Dedifferentiated amniotic fluid mesenchymal stem cell (primary cell): ENCODE results near the gene DIP2C.
"Not testable (repeated sequence)": the region's sequence is repeated elsewhere in the genome, so short reads cannot be mapped to it uniquely, and the experiment has no call there.

Experiments
- DNase-seq: peaks from one replicate; pipeline ENCODE4 v3.0.0-alpha.2; 2016; ENCODE audit errors: extremely low spot score

DIP2C gene

DNA sequence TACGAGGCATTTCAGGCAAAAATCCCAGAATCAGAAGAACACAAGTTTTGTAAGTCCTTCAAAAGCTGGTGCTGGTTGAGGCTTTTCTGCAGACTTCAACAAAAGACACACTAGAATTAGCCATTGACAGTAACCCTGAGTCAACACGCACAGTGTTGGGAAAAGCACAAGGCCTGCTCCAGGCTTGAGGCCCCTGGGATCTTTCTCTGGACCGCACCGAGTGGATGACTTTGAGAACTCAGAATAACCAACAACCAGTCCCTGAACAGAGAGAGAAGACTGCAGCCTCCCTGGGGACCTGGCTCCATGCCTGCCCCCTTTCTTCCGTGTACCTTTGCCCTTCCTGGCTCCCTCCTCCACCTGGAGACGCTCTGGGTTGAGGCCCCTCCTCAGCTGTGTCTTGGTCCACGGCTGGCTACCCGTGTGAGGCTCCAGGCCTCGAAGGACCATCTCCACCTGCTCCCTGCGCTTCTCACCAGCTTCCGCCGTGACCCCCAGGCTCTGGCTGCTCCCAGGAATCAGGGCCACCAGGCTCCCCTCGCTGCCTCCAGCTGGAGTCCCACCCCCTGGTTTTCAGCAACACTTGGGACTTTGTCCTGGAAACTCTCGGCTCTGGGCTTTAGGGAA, 28.4 kb downstream of the DIP2C start:
- no peak for DNase-seq

DNA sequence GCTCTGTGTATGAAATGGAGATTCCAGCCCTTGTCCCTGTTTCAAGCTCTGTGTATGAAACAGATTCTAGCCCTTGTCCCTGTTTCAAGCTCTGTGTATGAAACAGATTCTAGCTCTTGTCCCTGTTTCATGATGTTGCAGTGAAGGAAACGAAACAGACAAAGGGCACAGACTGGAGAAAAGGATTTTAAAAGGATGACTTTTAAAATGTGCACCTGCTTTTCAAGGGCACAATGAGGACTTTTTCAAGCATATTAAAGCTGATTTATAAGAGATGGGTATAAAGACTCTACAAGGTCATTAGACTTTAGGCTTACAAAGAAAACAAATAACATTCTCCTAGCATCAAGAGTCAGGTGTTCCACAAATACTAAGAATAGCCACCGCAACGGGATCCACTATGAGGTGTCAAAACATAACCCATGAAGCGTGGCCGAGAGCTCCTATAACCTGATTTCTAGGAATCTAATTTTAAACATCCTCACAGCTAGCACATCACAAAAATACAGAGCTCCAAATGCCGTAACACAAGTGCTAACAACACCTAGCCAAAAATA, 29.0 kb downstream of the DIP2C start:
- DNase-seq: no peak

DNA sequence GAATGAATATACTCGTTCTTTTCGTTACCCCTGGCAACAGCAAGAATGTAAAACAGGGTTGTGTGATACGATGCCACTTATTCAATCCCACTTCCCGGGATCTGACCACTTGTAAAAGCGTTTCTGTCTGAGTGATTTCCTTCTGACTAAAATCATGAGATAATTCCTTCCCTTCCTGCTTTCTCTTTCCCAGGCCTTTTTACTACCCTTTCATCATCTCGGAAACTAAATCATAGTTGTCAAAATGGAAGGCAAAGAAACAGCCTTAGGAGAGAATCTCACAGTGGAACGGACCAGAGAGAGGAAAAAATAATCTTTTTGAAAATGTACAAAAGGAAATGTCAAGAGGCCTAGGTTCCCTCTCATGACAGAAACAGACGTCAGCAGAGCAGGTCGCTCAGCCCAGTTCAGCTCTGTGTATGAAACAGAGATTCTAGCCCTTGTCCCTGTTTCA, 29.8 kb downstream of the DIP2C start:
- peak; percentile 70 for DNase-seq

DNA sequence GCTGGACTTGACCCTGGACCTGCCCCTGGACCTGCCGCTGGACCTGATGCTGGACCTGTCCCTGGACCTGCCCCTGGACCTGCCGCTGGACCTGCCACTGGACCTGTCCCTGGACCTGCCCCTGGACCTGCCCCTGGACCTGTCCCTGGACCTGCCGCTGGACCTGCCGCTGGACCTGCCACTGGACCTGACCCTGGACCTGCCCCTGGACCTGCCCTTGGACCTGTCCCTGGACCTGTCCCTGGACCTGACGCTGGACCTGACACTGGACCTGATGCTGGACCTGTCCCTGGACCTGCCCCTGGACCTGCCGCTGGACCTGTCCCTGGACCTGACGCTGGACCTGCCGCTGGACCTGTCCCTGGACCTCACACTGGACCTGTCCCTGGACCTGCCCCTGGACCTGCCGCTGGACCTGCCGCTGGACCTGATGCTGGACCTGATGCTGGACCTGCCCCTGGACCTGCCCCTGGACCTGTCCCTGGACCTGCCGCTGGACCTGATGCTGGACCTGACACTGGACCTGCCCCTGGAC, 31.6 kb downstream of the DIP2C start:
- not testable (repeated sequence) for DNase-seq

DNA sequence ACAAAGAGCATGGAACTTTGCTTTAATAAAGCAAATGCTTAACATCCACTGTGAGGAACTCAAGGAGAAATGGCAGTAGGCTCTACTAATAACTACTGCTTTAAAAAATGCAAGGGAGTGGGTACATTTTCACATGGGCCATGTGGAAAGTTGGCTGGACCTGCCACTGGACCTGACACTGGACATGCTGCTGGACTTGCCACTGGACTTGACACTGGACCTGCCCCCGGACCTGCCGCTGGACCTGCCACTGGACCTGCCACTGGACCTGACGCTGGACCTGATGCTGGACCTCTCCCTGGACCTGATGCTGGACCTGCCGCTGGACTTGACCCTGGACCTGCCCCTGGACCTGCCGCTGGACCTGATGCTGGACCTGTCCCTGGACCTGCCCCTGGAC, 32.6 kb downstream of the DIP2C start:
- DNase-seq: no peak

DNA sequence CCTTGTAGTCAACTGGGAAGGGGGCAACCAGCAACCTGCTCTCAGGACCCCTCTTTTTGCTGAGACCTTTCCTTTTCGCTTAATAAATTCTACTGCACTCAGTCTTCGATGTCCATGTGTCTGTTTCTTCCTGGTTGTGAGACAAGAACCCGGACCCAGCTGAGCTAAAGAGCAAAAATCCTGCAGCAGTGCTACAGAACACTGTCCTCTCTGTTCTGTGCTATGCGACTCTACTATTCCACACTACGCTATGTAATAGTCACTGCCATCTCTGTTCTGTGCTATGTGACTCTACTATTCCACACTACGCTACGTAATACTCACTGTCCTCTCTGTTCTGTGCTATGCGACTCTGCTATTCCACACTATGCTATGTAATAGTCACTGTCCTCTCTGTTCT, 34.3 kb downstream of the DIP2C start:
- no peak for DNase-seq

DNA sequence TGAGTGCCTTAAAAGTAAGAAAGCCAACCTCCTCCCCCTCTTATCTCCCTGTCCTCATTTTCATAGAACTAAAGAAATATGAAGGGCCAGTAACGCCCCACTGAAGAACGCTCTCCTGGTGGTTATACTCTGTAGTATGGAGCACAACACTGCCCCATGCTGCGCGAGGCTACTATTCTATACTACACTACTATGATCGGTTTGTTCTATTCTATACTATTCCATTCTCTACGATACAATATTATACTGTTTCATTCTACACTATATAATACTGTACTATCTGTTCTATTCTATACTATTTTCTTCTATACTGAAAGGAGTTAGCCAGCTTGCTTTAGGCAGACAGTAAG, 34.8 kb downstream of the DIP2C start:
- DNase-seq: no peak

DNA sequence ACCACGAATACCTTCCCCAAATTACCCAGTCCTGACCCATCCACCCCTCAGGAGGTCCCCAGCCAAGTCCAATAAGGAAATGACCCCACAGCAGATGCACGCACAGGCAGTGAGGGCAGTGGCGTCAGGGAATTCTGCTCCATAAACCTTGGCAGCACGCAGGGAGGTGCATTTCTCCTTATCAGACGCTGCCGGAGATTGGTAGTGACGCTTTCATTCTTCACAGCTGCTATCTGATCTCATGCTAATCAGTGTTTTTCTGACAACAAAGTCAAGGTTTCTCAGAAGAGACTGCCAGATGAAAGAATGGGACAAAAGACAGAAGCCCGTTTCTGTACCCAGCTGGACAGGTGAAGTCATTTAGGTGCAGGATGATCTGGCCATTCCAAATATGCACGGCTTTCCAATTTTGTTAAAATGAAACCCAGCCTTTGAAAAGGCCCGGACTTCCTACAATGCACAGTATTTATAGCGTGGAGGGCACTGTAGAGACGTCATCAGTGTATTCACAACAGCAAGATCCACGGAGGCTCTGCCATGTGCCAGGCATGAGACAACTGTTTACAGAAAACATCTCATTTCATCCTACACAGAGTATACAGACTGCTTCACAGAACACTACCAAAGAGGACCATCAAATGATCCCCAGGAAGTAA, 35.3 kb downstream of the DIP2C start:
- DNase-seq: no peak

DNA sequence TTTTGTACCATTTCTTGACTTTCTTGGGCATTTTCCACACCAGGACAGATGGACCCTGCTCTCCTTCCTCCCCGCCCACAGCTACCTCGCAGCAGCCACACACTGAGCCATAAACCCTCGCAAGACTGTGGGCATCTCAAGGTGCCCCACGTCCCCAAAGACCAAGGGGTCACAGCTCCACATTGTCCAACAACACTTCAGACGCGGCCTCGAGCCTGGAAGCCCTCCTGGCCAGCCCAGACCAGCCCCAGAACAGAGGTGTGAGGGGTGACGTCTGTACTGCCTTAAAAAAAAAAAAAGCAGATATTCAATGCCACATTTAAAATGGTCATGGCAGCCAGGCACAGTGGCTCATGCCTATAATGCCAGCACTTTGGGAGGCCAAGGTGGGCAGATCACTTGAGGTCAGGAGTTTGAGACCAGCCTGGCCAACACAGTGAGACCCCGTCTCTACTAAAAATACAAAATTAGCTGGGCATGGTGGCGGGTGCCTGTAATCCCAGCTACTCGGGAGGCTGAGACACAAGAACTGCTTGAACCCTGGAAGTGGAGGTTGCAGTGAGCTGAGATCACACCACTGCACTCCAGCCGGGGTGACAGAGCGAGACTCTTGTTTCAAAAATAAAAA, 36.5 kb downstream of the DIP2C start:
- DNase-seq: not testable (repeated sequence)

DNA sequence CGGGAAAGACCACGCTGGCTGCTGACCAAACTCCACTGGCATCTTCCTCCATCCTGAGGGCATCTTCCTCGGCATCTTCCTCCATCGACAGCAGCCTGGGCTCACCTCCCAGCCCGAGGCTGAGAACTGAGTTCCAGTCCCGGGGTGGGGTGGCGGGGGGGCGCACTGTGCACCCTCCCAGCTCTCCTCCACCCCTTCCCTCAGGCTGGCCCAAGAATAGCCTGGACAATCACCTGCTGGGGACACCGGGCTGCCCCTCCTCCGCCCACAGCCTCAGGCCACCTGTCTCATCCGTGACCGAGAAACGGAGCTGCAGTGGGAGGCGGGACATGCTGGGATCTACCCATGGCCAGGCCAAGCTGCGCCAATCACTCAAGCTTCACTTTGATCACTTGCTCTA, 37.2 kb downstream of the DIP2C start:
- no peak for DNase-seq

DNA sequence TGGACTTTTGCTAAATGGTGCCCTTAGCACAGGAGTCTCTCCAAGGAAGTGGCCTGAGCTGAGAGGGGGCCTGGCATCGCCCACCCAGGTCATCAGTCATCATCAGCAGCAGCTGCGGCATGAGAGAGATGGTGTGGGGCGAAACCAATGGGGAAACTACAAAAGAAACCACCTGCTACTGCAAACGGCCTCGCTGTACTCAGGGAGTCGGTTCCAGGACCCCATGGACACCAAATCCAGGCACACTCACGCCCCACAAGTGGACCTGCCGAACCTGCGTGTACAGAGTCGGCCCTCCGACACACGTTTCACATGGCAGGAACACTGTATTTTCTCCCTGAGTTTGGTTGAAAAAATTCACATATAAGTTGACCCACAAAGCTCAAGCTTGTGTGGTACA, 37.8 kb downstream of the DIP2C start:
- no peak for DNase-seq

DNA sequence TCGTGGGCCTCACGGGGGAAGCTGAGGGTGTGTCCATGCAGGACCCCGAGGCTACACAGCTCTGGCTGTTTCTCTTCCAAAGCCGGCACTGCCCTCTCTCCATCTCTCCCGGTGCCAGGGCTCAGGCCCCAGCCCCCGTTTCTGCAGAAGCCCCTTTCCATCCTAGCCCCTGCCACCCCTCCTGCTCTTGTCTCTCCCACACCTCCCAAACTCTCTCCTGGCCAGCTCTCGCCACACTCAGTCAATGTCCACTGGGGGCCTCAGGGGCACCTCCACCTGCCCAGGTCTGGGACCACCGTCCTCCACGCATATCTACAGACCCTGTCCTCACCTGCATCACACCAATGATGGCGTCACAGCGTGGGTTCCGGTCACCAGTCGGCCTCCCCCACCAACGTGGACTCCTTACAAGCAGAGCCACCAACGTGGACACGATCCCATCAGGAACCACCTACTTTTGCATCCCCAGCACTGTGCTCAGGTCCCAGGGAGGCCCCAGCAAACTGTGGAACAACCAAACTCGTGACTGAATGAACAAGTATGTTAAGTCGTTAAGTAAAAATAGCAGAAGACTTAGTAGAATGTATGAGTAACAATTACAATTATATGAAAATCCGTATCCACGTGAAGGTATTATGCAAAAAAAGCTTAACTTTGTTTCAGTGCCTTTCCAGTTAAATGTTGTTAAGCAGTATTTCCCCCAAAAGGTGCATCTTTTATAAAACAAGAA, 38.4 kb downstream of the DIP2C start:
- DNase-seq: no peak

DNA sequence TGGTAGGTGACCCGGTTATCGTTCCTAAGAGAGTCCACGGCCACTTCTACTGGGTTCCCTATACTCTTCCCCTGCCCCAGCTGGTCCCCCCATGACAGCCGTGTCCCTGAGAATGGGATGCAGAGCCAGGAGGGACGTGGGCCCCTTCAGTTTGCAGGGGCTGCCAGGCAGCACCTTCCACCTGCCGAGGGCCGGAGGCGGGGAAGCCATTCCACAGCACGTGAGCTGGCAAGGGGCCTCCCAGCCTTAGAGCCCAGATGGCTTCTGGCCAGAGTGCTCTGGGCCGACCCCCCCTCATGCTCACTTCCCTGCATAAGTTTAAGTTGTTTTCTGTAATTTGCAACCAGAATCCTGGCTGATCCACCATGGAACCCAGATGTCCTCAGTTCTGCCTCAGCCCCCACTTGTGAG, 39.0 kb downstream of the DIP2C start:
- no peak for DNase-seq

DNA sequence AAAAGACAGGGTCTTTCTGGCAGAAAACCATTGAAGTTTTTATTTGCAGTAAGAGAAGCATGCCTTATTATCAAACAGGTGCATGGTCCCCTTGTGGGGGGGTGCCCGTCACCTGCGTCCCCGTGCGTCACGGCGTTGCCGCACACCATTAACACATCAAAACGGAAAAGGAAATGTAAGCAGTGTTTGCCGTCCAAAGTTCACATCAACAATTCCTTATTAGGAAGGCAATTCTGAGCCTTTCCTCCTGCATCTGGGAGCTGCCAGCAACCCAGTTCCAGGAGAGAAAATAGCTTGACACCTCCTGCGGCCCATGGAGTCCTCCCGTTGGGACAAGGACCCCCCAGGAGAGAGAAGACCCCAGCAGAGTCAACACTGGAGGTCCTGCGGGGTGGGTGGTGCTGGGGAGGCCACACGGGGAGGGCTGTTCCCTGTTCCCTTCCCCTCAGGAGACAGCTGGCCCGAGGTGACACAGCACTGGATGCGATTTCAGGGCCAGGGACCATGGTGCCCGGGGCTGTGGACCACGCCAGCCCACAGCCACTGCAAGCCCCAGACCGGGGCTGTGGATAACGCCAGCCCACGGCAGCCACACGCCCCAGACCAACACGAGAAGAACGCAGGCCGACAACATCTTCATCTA, 39.5 kb downstream of the DIP2C start:
- DNase-seq: no peak

DNA sequence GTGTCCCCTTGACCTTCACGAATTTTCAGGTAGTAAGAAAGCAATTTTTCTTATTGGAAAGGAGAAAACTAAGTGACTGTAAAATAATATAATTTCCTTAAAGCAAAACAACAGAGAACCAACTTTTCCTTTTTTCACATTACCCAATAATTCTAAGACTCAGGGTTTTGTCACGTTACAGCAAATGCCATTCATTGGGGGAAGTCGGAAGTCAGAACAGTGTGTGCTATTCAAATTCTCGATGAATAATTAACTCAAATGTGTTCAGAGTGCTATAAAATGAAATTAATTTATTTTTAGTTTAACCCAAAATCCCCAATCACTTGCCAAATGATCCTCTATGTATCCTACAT, 40.0 kb downstream of the DIP2C start:
- DNase-seq: no peak

DNA sequence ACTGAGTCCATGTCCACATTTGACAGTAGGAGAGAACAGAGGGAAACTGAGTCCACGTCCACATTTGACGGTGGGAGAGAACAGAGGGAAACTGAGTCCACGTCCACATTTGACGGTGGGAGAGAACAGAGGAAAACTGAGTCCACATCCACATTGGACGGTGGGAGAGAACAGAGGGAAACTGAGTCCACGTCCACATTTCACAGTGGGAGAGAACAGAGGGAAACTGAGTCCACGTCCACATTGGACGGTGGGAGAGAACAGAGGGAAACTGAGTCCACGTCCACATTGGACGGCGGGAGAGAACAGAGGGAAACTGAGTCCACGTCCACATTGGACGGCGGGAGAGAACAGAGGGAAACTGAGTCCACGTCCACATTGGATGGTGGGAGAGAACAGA, 42.4 kb downstream of the DIP2C start:
- not testable (repeated sequence) for DNase-seq

DNA sequence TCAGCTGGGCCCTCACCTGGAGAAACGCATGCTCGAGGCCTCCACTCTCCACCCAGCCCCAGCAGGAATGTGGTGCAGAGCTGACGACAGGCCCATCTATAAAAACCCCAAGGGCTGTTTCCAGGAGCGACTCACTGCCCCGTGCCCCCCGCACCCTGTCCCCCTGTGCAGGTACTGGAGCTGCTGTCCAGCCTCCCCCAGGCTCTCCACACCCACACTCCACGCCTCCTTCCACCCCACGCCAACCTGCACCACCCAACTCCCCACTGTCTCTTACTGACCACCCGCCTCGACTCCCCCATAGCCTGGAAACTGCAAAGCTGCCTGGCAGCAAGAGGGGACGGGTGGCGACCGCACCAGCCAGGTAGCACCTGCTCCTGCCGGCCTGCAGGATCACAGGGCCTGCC, 43.3 kb downstream of the DIP2C start:
- no peak for DNase-seq

DNA sequence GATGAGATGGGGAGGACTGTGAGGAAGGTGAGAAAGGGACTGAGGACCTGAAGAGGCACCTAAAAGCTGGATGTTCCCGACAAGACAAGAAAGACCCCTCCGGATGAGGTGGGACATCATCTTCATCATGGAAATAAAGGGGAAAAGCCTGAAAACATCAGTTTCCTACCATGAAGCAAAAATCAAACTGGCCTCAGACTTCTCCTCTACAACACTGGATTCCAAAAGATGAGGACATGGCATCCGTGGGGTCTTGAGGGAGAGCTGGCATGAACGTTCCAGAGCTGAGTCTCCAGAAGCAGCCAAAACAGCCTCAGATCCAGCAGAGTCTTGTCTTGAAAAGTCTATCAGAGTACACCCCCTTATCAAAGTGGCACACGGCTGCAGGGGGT, 44.5 kb downstream of the DIP2C start:
- no peak for DNase-seq

DNA sequence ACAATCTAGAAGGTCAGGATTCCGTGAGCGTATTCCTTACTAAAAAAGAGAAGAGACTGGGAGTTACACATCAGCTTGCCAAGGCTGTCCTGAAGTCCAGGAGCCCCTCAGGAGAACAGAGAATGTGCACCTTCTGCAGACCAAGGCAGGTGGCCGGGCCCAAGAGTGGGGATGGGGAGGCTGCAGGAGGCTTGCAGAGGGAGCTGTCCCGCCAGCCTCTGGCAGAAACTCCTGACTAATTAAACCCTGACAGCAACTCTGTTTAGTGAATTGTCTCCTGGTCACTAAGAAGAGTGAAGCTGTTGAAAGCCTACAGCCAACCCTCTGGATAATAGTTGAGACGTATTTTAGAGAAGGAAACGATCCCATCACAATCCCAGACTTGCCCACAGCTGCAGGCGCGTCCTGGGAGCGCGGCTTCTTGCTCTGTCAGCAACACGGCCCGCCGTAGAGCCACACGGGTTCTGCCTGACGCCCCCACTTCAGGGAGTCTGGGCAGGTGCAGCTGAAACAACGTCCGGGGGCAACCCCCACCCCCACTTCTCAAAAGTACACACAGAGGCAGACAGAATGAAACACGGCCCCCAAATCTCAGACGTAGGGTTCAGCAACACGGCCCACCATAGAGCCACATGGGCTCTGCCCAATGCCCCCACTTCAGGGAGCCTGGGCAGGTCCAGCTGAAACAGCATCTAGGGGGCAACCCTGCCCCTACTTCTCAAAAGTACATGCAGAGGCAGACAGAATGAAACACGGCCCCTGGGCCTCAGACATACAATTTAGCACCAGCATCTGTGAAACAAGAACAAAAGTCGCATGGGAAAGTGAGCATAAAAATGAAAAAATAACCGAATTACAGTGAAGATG, 45.2 kb downstream of the DIP2C start:
- DNase-seq: no peak

DNA sequence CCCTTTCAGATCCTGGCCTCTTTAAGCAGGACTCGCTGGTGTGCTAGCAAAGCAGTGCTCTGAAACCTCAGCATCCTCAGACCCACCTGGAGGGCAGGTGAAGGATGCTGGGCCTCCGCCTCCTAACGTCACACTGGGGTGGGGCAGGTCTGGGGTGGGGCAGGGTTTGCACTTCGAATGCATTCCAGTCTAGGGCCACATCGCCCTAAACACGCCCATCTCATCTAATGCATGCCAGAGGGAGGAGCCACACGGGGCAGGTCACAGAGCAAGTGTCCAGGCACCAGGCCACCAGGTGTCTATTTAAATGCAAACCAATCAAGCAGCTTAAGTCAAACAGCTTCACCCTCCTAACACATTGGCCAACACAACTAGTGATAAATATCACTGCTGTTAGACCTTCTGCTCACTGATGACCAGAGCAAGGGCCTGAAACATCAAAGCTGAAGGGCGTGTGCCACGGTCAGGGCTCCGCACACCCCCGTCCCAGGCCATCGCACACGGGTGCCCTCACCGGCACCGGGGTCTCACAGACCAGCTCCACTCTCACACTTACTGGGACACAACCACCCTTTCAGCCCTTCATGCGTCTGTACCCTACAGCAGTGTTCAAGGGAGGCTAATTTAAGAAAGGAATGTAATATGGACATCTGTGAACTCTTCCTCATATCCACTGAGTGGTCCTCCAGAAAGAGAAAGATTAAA, 47.1 kb downstream of the DIP2C start:
- no peak for DNase-seq
